ENCODE measurements around the gene CACNA1G.

DNA sequence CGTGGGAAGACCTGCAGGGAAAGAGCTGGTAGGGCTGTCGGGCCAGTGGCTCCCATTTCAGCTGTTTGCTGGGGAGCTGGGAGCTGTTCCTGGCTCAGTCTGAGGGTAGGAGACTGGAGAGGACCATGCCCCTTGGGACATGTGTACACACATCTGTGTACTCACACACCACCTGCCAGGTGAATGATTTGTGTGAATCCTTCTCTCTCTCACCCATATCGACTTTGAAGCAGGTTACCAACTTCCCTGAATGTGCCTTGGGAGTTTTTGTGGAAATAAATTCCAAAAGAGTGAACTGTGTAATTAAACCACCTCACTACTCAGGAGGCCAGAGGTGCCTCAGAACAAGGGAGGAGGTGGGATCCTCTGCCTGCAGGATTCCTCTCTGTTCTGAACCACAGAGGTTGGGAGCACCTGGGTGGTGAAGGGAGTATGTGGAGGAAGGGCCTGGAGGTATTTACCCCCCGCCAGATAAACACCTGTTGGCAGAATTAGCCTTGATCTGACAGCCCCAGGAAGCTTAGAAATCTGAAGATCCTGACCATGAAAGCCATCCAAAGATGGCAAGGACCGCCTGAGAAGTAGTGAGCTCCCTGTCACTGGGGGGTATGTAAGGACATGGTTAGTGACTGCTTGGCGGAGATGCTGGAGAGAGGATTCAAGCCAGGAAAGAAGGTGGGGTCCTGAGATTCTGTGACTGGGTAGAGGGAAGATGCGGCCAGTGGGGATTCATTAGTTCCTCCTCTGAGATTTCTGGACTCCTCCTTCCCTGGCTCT, 77.5 kb downstream of the CACNA1G start:
- TF ChIP-seq LEF1 (IDR thresholded peaks at IDR 0.05) (no peak), CBX5 (IDR thresholded peaks at IDR 0.05; ENCODE audit: borderline replicate concordance, low read depth) (no peak), SP1 (CRISPR knock-in tag; IDR thresholded peaks at IDR 0.05) (no peak), SMAD4 (CRISPR knock-in tag; conservative IDR thresholded peaks at IDR 0.05) (no peak), PRPF4 (IDR thresholded peaks at IDR 0.05; ENCODE audit: insufficient read depth, low read depth, low read length, poor library complexity, severe bottlenecking) (no peak), TEAD4 (IDR thresholded peaks at IDR 0.05; ENCODE audit: low read length) (no peak), TEAD4 (CRISPR knock-in tag; IDR thresholded peaks at IDR 0.05; ENCODE audit: borderline replicate concordance) (no peak), PCBP2 (IDR thresholded peaks at IDR 0.05; ENCODE audit: low read depth, low read length, poor library complexity, severe bottlenecking) (no peak), U2AF2 (optimal IDR thresholded peaks at IDR 0.05; ENCODE audit: low read depth, low read length) (no peak), CTCF (IDR thresholded peaks at IDR 0.05 in 2 of 3, conservative IDR thresholded peaks at IDR 0.05 in 1 of 3; ENCODE audit: insufficient read depth in 2 of 3, low read depth in 1 of 3, low read length in 3 of 3) (no peak), YBX1 (IDR thresholded peaks at IDR 0.05) (no peak), RAD21 (CRISPR knock-in tag; conservative IDR thresholded peaks at IDR 0.05 in 1 of 2, IDR thresholded peaks at IDR 0.05 in 1 of 2) (no peak), NR2C2 (CRISPR knock-in tag; IDR thresholded peaks at IDR 0.05) (no peak), NR2C2 (tag; IDR thresholded peaks at IDR 0.05) (no peak), CEBPG (CRISPR knock-in tag; IDR thresholded peaks at IDR 0.05) (no peak), CEBPG (tag; conservative IDR thresholded peaks at IDR 0.05 in 1 of 2, IDR thresholded peaks at IDR 0.05 in 1 of 2) (no peak)
- TF ChIP-seq, protein P1, sequence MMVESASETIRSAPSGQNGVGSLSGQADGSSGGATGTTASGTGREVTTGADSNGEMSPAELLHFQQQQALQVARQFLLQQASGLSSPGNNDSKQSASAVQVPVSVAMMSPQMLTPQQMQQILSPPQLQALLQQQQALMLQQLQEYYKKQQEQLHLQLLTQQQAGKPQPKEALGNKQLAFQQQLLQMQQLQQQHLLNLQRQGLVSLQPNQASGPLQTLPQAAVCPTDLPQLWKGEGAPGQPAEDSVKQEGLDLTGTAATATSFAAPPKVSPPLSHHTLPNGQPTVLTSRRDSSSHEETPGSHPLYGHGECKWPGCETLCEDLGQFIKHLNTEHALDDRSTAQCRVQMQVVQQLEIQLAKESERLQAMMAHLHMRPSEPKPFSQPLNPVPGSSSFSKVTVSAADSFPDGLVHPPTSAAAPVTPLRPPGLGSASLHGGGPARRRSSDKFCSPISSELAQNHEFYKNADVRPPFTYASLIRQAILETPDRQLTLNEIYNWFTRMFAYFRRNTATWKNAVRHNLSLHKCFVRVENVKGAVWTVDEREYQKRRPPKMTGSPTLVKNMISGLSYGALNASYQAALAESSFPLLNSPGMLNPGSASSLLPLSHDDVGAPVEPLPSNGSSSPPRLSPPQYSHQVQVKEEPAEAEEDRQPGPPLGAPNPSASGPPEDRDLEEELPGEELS (CRISPR knock-in tag; IDR thresholded peaks at IDR 0.05; ENCODE audit: borderline replicate concordance), result no peak
